ENCODE measurements around the gene CST9L.
A peak's percentile ranks its signal among the peaks of the same experiment; 100 is the strongest.

The CST9L gene

GRCh38 chr20:23568320-23568970, at the start of gene CST9L:
Gene CST9L, minus strand, starts transcription at chr20:23568484. Its CDS starts 34 bp downstream, at chr20:23568450.
- DNase-seq = no peak

- DNase-seq = no peak
These were observed 45.9 kb upstream of the CST9L start for GRCh38 chr20:23614163-23614562.

GRCh38 chr20:23613676-23614075, 45.4 kb upstream of the CST9L start:
- DNase-seq = no peak

GRCh38 chr20:23612396-23612795, 44.1 kb upstream of the CST9L start:
- no peak for DNase-seq

GRCh38 chr20:23609486-23610109, 41.3 kb upstream of the CST9L start:
- no peak for DNase-seq

GRCh38 chr20:23608251-23608846, 40.1 kb upstream of the CST9L start:
- DNase-seq = no peak

GRCh38 chr20:23607497-23608245, 39.4 kb upstream of the CST9L start:
- DNase-seq = no peak

- peak; percentile 50 for DNase-seq
These were observed 38.4 kb upstream of the CST9L start for GRCh38 chr20:23606652-23607049.

- DNase-seq = no peak
These were observed 37.8 kb upstream of the CST9L start, which contains the start of gene CST9 for GRCh38 chr20:23605867-23606651. Gene CST9, minus strand, starts transcription at chr20:23605917. Its CDS starts 53 bp downstream, at chr20:23605864.

- DNase-seq = no peak
These were observed 36.0 kb upstream of the CST9L start for GRCh38 chr20:23604306-23604705.

GRCh38 chr20:23603321-23603720, 35.0 kb upstream of the CST9L start:
- no peak for DNase-seq

- DNase-seq = no peak
These were observed 34.4 kb upstream of the CST9L start for GRCh38 chr20:23602699-23603098.

- DNase-seq = no peak
These were observed 34.0 kb upstream of the CST9L start for GRCh38 chr20:23602241-23602640.

- no peak for DNase-seq
These were observed 33.4 kb upstream of the CST9L start for GRCh38 chr20:23601715-23602114.

GRCh38 chr20:23598481-23598880, 30.2 kb upstream of the CST9L start:
- DNase-seq = no peak

- DNase-seq = no peak
These were observed 28.4 kb upstream of the CST9L start for GRCh38 chr20:23596579-23597250.

GRCh38 chr20:23595941-23596340, 27.7 kb upstream of the CST9L start:
- no peak for DNase-seq

GRCh38 chr20:23588434-23589403, 20.4 kb upstream of the CST9L start:
- DNase-seq = no peak

- DNase-seq = no peak
These were observed 19.3 kb upstream of the CST9L start for GRCh38 chr20:23587631-23588030.

GRCh38 chr20:23586735-23587525, 18.6 kb upstream of the CST9L start:
- DNase-seq = no peak

Measured in NCI-H2227 treated with DMSO at 0.1 percent for 48 hours (cell line).